Muscle layer of duodenum (tissue), 2 donors: ENCODE results near the gene TLN1.

Source experiments
- H3K27ac ChIP-seq: one replicate; pipeline ENCODE4 v1.7.0; 2013; ENCODE audit warnings: mild to moderate bottlenecking, low read length
- H3K27me3 ChIP-seq: one replicate; pipeline ENCODE4 v1.7.0; 2013; ENCODE audit warnings: low read depth, mild to moderate bottlenecking, control low read depth, low read length
- H3K36me3 ChIP-seq, 2 donors: one replicate each; pipeline ENCODE4 v1.7.0; 2013; ENCODE audit warnings: low read length in 2 of 2, control low read depth in 1 of 2, mild to moderate bottlenecking in 1 of 2; ENCODE audit not compliant: insufficient read depth in 2 of 2, control insufficient read depth in 1 of 2
- H3K4me1 ChIP-seq, 2 donors: one replicate each; pipeline ENCODE4 v1.7.0; 2013; ENCODE audit warnings: low read length in 2 of 2, mild to moderate bottlenecking in 2 of 2, control low read depth in 1 of 2, moderate library complexity in 1 of 2; ENCODE audit not compliant: insufficient read depth in 2 of 2, control insufficient read depth in 1 of 2
- H3K4me3 ChIP-seq, 2 donors: one replicate each; pipeline ENCODE4 v1.7.0; 2013; ENCODE audit warnings: low read length in 2 of 2, low read depth in 1 of 2, mild to moderate bottlenecking in 1 of 2
- H3K9me3 ChIP-seq, 2 donors: one replicate each; pipeline ENCODE4 v1.7.0; 2013; ENCODE audit warnings: low read length in 2 of 2, control low read depth in 1 of 2, mild to moderate bottlenecking in 1 of 2; ENCODE audit not compliant: control insufficient read depth in 1 of 2
- donor health status: healthy.

TLN1 gene

DNA sequence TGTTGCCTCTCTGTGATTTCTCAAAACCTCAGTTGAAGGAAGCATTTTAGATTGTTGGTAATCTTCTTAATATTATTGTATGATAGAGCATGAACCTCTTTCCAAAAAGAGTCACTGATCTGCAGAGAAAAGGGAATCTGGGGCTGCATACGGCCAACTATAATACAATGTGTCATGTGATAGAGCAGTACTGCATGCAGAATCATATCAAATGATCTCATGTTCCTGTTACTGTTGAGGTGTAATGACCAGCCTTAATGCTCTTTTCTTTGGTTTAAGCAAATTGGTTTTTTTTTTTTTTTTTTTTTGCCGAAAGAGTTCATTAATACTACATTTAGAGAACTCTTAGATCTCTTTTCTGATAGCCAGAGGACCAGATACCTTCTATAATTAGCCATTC lies 35.0 kb upstream of the TLN1 start:
- no peaks in the 10 kb centered on the region for H3K27me3 ChIP-seq

DNA sequence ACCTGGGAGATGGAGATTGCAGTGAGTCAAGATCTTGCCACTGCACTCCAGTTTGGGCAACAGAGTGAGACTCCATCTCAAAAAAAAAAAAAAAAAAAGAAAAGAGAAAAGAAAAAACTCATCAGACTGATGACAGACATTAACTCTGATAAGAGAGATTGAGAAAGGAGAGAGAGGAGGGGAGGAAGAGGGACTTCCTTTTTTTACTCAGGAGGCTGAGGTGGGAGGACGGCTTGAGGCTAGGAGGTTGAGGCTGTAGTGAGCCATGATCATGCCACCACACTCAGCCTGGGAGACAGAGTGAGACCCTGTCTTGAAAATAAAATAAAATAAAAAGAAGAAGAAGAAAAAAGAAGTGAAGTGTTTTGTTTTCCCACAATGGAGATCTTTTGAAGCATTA lies 31.8 kb upstream of the TLN1 start:
- Histone ChIP-seq H3K27me3 (no peaks in the 10 kb centered on the region), H3K27ac (no peak overlapping the region)

More for the DNA sequence above, 35.0 kb upstream of the TLN1 start:
- H3K4me3 ChIP-seq: no peak overlapping the region
- no peak overlapping the region for H3K27ac ChIP-seq
- no peaks in the 10 kb centered on the region for H3K36me3 ChIP-seq
- H3K4me1 ChIP-seq: peaks cover 14 to 19% of the 10 kb centered on the region in 2 donors
- no peaks in the 10 kb centered on the region for H3K9me3 ChIP-seq

DNA sequence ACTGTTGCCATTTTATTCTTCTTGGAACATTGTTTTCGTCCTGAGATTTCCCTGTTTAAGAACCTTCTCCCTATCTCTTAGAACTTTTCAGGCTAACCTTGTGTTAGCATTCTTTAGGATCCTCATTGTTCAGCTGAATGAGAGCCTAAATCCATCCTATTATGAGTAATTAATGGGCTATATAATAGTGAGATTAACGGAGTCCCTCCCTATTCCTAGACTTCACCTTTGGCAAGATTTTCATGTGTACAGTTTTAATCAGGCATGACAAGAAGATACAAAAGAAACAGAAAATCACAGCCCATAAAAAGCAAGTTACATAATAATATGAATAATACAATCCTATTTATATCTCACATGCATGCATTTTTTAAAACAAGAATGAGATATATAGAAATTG lies 31.2 kb upstream of the TLN1 start:
- peaks cover 0 to 2% of the 10 kb centered on the region in 2 donors for H3K4me1 ChIP-seq
- H3K4me3 ChIP-seq: no peak overlapping the region
- H3K36me3 ChIP-seq: no peaks in the 10 kb centered on the region
- H3K9me3 ChIP-seq: no peaks in the 10 kb centered on the region
- H3K27me3 ChIP-seq: no peaks in the 10 kb centered on the region
- H3K27ac ChIP-seq: no peak overlapping the region

More for the DNA sequence above, 31.8 kb upstream of the TLN1 start:
- H3K4me1 ChIP-seq: no peaks in the 10 kb centered on the region
- H3K4me3 ChIP-seq: no peak overlapping the region
- H3K9me3 ChIP-seq: no peaks in the 10 kb centered on the region
- H3K36me3 ChIP-seq: no peaks in the 10 kb centered on the region

DNA sequence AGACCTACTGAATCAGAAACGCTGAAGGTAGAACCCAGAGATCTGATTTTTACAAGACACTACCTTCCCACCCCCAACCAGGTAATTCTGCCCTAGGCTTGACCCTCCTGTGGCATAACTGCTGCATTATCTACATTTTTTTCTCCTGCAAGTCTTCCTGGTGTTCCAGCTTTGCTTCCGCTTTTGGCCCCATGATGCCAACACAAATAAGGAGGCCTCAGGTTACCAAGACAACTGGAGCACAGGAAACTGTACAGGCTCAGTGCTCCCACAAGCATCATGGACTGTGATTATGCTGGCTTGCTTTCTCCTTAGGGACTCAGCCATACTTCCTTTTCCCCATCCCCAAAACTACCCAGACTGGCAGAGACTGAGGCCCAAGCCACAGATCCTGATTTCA lies 28.7 kb upstream of the TLN1 start:
- peaks cover 5 to 13% of the 10 kb centered on the region in 2 donors for H3K4me1 ChIP-seq
- no peaks in the 10 kb centered on the region for H3K27me3 ChIP-seq
- H3K27ac ChIP-seq: no peak overlapping the region
- no peaks in the 10 kb centered on the region for H3K9me3 ChIP-seq
- no peaks in the 10 kb centered on the region for H3K36me3 ChIP-seq
- no peak overlapping the region for H3K4me3 ChIP-seq

DNA sequence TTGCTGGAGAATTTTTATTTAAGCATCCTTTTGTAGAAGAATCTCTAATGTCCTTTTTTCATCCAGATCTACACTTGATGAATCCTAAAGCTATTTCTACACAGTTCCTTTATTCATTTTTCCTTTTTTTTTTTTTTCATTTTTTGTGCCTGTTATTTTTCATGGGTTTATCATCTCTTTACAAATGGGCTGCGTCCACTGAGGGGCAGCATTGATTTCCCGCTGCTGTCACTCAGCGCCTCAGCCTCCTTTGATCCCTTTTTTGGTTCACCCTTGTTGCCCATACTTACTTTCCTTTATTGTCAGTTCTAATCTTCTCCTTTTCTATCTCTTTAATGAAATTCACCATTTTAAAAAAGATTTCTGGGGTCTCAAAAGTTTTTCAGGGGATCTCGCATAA lies 27.8 kb upstream of the TLN1 start:
- Histone ChIP-seq H3K27me3 (no peaks in the 10 kb centered on the region), H3K4me1 (peaks cover 5 to 13% of the 10 kb centered on the region in 2 donors), H3K36me3 (no peaks in the 10 kb centered on the region), H3K9me3 (no peaks in the 10 kb centered on the region), H3K27ac (no peak overlapping the region), H3K4me3 (no peak overlapping the region)

DNA sequence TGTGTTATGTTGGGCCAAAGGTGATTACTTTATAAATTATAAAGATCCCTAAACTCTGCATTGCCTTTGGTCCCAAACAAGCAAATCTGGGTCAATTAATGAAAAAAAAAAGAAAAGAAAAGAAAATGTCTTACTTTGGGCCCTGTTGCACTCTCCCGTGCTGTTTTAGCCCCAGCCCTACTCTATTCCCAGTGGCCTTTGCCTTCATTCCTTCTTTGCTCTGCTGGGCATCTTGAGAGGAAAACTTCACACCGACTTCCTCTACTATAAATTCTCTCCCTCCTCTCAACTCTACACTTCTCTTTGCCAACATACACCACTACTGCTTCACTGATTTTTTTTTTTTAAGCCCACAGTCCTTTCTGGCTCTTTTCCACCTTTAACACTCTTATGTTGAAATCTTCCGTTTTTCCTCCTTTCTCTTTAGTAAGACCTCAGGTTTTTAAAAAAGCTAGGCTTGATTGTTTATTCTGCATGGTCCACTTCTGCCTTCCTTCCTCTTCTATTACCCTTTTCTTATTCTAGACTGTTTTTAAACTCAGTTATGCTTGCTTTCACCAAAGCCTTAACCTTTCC lies 26.6 kb upstream of the TLN1 start:
- H3K4me3 ChIP-seq: no peak overlapping the region
- H3K27ac ChIP-seq: peak overlapping the region; percentile 91
- H3K36me3 ChIP-seq: peaks cover 7 to 8% of the 10 kb centered on the region in 2 donors
- H3K4me1 ChIP-seq: peaks cover 5 to 13% of the 10 kb centered on the region in 2 donors
- H3K27me3 ChIP-seq: no peaks in the 10 kb centered on the region
- no peaks in the 10 kb centered on the region for H3K9me3 ChIP-seq

DNA sequence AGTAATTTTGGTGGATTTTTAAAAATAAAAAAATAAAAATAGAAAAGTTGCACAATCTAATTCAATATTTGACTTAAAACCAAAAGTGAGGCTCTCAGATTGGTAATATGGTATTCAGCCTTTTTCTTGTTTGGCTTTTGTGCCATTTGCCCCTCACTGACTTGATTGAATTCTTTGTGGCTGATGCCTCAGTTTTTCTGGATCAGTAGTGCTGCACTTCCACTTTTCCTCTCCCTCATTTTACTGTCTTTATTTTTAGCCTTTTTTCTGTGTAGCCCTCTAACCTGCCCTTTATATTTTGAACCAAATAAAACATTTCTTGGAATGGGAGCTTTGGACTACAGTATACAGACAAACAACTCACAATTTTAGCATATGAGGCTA lies 25.9 kb upstream of the TLN1 start:
- Histone ChIP-seq H3K27ac (peak overlapping the region; percentile 91), H3K4me1 (peaks cover 5 to 13% of the 10 kb centered on the region in 2 donors), H3K9me3 (no peaks in the 10 kb centered on the region), H3K4me3 (peak overlapping the region in 1 of 2 donors; percentile 77), H3K36me3 (peaks cover 14 to 15% of the 10 kb centered on the region in 2 donors), H3K27me3 (no peaks in the 10 kb centered on the region)

DNA sequence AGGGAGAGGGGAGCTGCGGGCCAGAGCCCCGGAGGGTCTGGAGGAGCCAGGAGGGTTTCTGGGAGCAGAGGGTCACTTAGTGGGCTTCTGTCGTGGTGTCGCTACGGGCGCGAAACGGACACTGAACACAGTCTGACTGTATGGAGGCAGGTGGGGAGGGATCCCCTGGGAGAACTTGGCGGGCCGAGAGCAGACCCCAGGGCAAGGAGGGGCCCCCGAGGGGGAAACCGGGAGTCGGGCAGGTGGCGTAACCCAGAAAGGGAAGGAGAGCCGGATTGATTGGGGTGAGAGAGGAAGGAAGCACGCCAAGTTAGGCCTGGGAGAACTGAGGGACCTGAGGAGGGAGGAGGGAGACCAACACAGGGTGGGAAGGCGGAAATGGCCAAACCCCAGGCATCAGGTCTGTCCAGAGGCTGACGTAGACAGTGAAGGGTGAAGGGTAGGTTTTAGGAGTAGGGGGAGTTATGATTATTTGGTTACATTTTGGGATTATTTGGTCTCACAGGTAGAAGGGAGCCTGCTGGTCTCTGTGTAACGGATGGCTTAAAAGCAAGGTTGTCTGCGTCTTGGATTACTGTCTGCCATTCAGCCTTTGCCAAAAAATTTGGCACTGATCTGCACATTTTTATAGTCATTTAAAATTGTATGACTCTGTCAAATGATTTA lies 25.4 kb upstream of the TLN1 start:
- Histone ChIP-seq H3K36me3 (peaks cover 19 to 21% of the 10 kb centered on the region in 2 donors), H3K27me3 (no peaks in the 10 kb centered on the region), H3K27ac (peak overlapping the region; percentile 91), H3K4me1 (peaks cover 5 to 13% of the 10 kb centered on the region in 2 donors), H3K4me3 (peak overlapping the region; percentile 77 to 81), H3K9me3 (no peaks in the 10 kb centered on the region)

DNA sequence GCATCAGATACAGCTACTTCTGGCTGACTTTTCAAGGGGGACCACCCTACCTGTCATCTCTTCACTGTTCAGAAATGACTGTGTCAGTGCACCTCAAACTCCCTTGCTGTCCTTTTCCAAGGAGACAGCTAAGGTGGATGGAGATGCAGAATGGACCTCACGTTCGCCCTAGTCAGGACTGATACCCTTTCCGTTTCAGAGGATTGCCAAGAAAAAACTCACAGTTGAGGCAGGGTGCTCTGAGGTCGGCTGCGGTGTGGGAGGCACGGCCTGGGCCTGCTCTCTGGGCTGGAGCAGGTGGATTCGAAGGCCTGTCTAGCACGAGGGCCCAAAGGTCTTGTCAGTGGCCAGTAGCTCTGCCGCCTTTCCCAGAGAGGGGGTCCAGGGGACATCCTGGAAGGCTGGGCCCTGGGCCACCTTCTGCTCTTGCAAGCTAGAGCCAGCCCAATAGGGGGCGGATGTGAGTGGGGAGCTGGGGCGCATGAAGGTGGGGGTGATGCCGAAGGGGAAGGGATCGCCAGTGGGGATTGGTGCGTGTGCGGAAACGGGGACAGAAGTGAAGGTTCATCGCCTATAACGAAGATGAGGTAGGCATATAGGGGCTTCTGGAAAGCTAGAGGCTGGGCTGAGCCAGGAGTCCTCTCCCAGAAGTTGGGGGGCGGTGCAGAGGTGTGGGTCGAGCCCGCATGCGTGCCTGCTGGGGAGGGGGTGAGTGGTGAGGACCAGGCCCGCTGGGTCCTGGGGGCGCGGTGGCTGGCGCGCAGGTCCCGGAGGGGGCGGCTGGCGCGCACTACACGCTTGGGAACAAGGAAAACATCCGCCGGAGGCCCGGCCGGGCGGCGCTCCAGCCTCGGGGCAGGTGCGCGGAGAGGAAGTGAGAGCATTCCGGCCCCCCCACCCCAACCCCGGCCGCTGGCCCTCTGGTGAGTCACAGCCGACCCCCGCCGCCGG lies 24.6 kb upstream of the TLN1 start:
- Histone ChIP-seq H3K9me3 (no peaks in the 10 kb centered on the region), H3K27ac (peak overlapping the region; percentile 91), H3K36me3 (peaks cover 25 to 29% of the 10 kb centered on the region in 2 donors), H3K4me3 (peak overlapping the region; percentile 77 to 81), H3K27me3 (no peaks in the 10 kb centered on the region), H3K4me1 (peaks cover 5 to 13% of the 10 kb centered on the region in 2 donors)

DNA sequence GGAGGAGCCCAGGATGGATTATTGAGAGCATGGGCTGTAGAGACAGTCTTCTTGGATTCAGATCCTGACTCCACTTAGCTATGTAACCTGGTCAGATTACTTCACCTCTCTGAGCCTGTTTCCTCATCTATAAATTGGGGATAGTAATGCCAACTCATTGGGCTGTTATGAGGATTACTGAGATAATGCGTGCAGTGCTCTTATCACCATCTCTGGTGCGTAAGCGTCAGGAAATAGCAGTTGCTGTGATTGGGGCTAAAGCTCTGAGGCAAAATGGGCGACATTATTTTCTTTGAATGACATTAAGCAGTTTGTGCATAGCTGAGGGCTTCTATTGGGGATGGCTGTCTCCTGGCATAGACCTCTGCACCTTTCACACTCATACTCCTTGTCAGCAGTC lies 23.1 kb upstream of the TLN1 start:
- Histone ChIP-seq H3K36me3 (peaks cover 34 to 38% of the 10 kb centered on the region in 2 donors), H3K27me3 (no peaks in the 10 kb centered on the region), H3K4me3 (no peak overlapping the region), H3K9me3 (no peaks in the 10 kb centered on the region), H3K27ac (no peak overlapping the region), H3K4me1 (peaks cover 9 to 18% of the 10 kb centered on the region in 2 donors)

DNA sequence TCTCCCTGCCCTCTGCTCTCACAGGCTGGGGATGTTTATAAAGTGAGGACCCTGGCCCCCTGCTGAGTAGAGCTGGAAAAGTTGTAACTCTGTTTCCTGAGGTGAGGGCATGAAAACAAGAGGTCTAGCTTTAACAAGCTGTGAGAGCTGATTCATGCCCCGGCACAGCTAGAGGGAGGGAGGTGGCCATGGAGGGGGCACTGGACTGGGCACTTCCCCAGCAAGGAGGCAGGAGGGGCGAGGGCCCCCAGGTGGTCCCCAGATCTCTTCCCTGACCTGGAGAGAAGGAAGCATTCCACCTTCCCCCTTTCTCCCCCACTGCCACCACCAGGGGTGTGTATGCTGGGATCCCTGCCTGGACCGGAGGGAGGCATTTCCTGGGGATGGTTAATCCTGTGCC lies 22.3 kb upstream of the TLN1 start, which contains the start of gene MSMP:
MSMP (minus strand) TSS at position 13 of the 400 bp plus-strand sequence. CDS start 147 bp downstream, outside the sequence.
- H3K4me1 ChIP-seq: peaks cover 12 to 24% of the 10 kb centered on the region in 2 donors
- no peaks in the 10 kb centered on the region for H3K27me3 ChIP-seq
- peaks cover 34 to 38% of the 10 kb centered on the region in 2 donors for H3K36me3 ChIP-seq
- H3K27ac ChIP-seq: no peak within 1 kb of the TSS
- no peak within 1 kb of the TSS for H3K4me3 ChIP-seq
- no peaks in the 10 kb centered on the region for H3K9me3 ChIP-seq
